Fibroblast of lung (primary cell): ENCODE results near the gene WNT7B. TPM values are rescaled to one million over a fixed set of nuclear protein-coding genes. Genes with fewer than 3 reads are reported as not detected.

ENCODE experiments used
- DNase-seq, 2 donors: peaks; one replicate each; pipeline versions ENCODE4 v3.0.0 to v3.0.0-alpha.2; 2010; ENCODE audit warnings: low read depth in 2 of 2
- H2AFZ ChIP-seq: 2 replicates; pipeline ENCODE4 v1.5.1; 2012; ENCODE audit warnings: low read length, control low read depth, inconsistent platforms
- H3K27ac ChIP-seq: 2 replicates; pipeline ENCODE4 v1.5.1; 2011; ENCODE audit warnings: low read length, control low read depth; ENCODE audit not compliant: insufficient read depth
- H3K27me3 ChIP-seq: 2 replicates; pipeline ENCODE4 v1.5.1; 2011; ENCODE audit warnings: mild to moderate bottlenecking, low read length; ENCODE audit not compliant: control insufficient read depth, insufficient read depth
- H3K36me3 ChIP-seq: 2 replicates; pipeline ENCODE4 v1.5.1; 2011; ENCODE audit warnings: low read length; ENCODE audit not compliant: control insufficient read depth, insufficient read depth
- H3K4me1 ChIP-seq: 2 replicates; pipeline ENCODE4 v1.5.1; 2011; ENCODE audit warnings: low read length; ENCODE audit not compliant: control insufficient read depth, insufficient read depth; ENCODE audit errors: extremely low read depth
- H3K4me2 ChIP-seq: 2 replicates; pipeline ENCODE4 v1.5.1; 2011; ENCODE audit warnings: low read length, control low read depth; ENCODE audit not compliant: insufficient read depth; ENCODE audit errors: extremely low read depth
- H3K4me3 ChIP-seq, 4 experiments: fragments of 200-600 bp in 1 of 4; sonication (generic) in 1 of 4; replicated peaks in 1 of 4; 2 replicates each; pipeline ENCODE4 v1.5.1; 2011 to 2016; ENCODE audit warnings: low read length in 4 of 4, low read depth in 3 of 4, mild to moderate bottlenecking in 3 of 4, control low read depth in 2 of 4, inconsistent platforms in 1 of 4, mixed read lengths in 1 of 4; ENCODE audit not compliant: insufficient read depth in 1 of 4; ENCODE audit errors: control extremely low read depth in 1 of 4
- H3K79me2 ChIP-seq: 2 replicates; pipeline ENCODE4 v1.5.1; 2012; ENCODE audit warnings: mild to moderate bottlenecking, low read length, inconsistent platforms; ENCODE audit not compliant: control insufficient read depth, insufficient read depth
- H3K9ac ChIP-seq: 2 replicates; pipeline ENCODE4 v1.5.1; 2011; ENCODE audit warnings: mild to moderate bottlenecking, low read length, control low read depth; ENCODE audit not compliant: insufficient read depth
- H3K9me3 ChIP-seq: 2 replicates; pipeline ENCODE4 v1.5.1; 2012; ENCODE audit warnings: low read depth, low read length; ENCODE audit not compliant: control insufficient read depth, insufficient read depth
- H4K20me1 ChIP-seq: 2 replicates; pipeline ENCODE4 v1.5.1; 2011; ENCODE audit warnings: low read length; ENCODE audit not compliant: control insufficient read depth, insufficient read depth; ENCODE audit errors: extremely low read depth
- CTCF ChIP-seq, 2 donors: IDR thresholded peaks in 1 of 2; conservative IDR thresholded peaks in 1 of 2; 1 replicate in 1 of 2; 2 replicates in 1 of 2; pipeline ENCODE4 v1.5.1; 2011 to 2012; ENCODE audit warnings: low read length in 2 of 2, control low read depth in 1 of 2, inconsistent platforms in 1 of 2, low read depth in 1 of 2, mild to moderate bottlenecking in 1 of 2
- EZH2 ChIP-seq: IDR thresholded peaks from 2 replicates; pipeline ENCODE4 v1.5.1; 2012; ENCODE audit warnings: low read length, control low read depth, mild to moderate bottlenecking; ENCODE audit errors: missing control alignments
- polyA plus RNA-seq, 2 donors: library from polyadenylated mRNA; depleted of rRNA in 1 of 2; stranded (reverse) in 1 of 2; unstranded in 1 of 2; fragments of >200 nt; gene quantifications; 2 replicates each; pipeline ENCODE4 v1.2.1, GENCODE V29; 2011 to 2012; ENCODE audit warnings: missing spikeins in 1 of 2
- total RNA-seq: library from RNA; depleted of rRNA; stranded (reverse); fragments of >200 nt; gene quantifications from 2 replicates; pipeline ENCODE4 v1.2.1, GENCODE V29; 2014

The WNT7B gene
- total and polyA plus RNA-seq, 2 donors (not counting 1 experiment from before 2014, with no cell fraction given), result 0.17 TPM; not detected in 1

GRCh38 chr22:45877036-45877380, 100.0 kb downstream of the WNT7B start:
- Histone ChIP-seq H3K4me3 (no peak overlapping the region), H3K79me2 (no peaks in the 10 kb centered on the region), H4K20me1 (no peaks in the 10 kb centered on the region), H3K4me1 (no peaks in the 10 kb centered on the region), H2AFZ (no peak overlapping the region), H3K36me3 (no peaks in the 10 kb centered on the region), H3K4me2 (no peak overlapping the region), H3K9me3 (no peaks in the 10 kb centered on the region), H3K27me3 (peaks cover 19% of the 10 kb centered on the region), H3K9ac (no peak overlapping the region), H3K27ac (no peak overlapping the region)
- DNase-seq, result no peak
- TF ChIP-seq EZH2, result no peak
- no peak for TF ChIP-seq CTCF (conservative IDR thresholded peaks at IDR 0.05 in 1 of 2, IDR thresholded peaks at IDR 0.05 in 1 of 2; ENCODE audit: low read depth in 1 of 2, low read length in 2 of 2)

GRCh38 chr22:45876136-45877035, 100.6 kb downstream of the WNT7B start:
- Histone ChIP-seq H4K20me1 (no peaks in the 10 kb centered on the region), H3K4me2 (no peak overlapping the region), H2AFZ (no peak overlapping the region), H3K27ac (no peak overlapping the region), H3K27me3 (peaks cover 17% of the 10 kb centered on the region), H3K9me3 (no peaks in the 10 kb centered on the region), H3K9ac (no peak overlapping the region), H3K4me3 (no peak overlapping the region), H3K4me1 (no peaks in the 10 kb centered on the region), H3K79me2 (no peaks in the 10 kb centered on the region), H3K36me3 (no peaks in the 10 kb centered on the region)
- DNase-seq, result no peak
- TF ChIP-seq EZH2, result no peak
- TF ChIP-seq CTCF (conservative IDR thresholded peaks at IDR 0.05 in 1 of 2, IDR thresholded peaks at IDR 0.05 in 1 of 2; ENCODE audit: low read depth in 1 of 2, low read length in 2 of 2), result no peak

- H3K79me2 ChIP-seq, result no peaks in the 10 kb centered on the region
- no peak overlapping the region for H2AFZ ChIP-seq
- no peaks in the 10 kb centered on the region for H4K20me1 ChIP-seq
- H3K9ac ChIP-seq, result no peak overlapping the region
- H3K4me3 ChIP-seq, result no peak overlapping the region
- H3K4me1 ChIP-seq, result no peaks in the 10 kb centered on the region
- H3K36me3 ChIP-seq, result no peaks in the 10 kb centered on the region
- H3K27ac ChIP-seq, result no peak overlapping the region
- DNase-seq, result no peak
- no peak overlapping the region for H3K4me2 ChIP-seq
- H3K9me3 ChIP-seq, result no peaks in the 10 kb centered on the region
- H3K27me3 ChIP-seq, result peaks cover 12% of the 10 kb centered on the region
- TF ChIP-seq EZH2 (no peak), CTCF (conservative IDR thresholded peaks at IDR 0.05 in 1 of 2, IDR thresholded peaks at IDR 0.05 in 1 of 2; ENCODE audit: low read depth in 1 of 2, low read length in 2 of 2) (no peak)
Measured at GRCh38 chr22:45872659-45873263, 104.2 kb downstream of the WNT7B start.
